GM12801 (cell line): ENCODE data around the gene ADCY1.

Experiments used
- TF ChIP-seq, protein P1 (sequence below): IDR thresholded peaks from one replicate; pipeline ENCODE4 v1.5.1; 2011; ENCODE audit warnings: control low read depth; ENCODE audit not compliant: insufficient read length; ENCODE audit errors: extremely low read depth

The ADCY1 gene

DNA sequence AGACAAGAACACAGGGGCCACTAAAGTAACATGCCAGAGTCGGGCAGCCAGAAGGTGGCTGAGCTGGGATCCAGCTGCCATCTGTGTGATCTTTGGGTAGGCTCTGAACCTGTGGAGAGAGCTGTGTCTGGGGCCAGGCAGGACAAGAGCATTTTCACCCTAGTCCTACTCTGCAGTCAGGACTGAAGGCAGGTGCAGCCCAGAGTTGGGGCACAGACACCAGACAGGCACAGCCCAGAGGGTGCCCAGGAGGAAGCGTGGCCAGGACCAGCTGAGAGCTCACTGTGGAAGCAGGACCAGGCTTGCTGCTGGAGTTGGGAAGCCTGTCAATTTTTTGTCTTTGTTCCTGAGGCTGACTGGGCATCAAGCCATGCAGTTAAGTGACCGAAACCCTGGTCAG lies 113.6 kb downstream of the ADCY1 start:
- TF ChIP-seq, protein P1, sequence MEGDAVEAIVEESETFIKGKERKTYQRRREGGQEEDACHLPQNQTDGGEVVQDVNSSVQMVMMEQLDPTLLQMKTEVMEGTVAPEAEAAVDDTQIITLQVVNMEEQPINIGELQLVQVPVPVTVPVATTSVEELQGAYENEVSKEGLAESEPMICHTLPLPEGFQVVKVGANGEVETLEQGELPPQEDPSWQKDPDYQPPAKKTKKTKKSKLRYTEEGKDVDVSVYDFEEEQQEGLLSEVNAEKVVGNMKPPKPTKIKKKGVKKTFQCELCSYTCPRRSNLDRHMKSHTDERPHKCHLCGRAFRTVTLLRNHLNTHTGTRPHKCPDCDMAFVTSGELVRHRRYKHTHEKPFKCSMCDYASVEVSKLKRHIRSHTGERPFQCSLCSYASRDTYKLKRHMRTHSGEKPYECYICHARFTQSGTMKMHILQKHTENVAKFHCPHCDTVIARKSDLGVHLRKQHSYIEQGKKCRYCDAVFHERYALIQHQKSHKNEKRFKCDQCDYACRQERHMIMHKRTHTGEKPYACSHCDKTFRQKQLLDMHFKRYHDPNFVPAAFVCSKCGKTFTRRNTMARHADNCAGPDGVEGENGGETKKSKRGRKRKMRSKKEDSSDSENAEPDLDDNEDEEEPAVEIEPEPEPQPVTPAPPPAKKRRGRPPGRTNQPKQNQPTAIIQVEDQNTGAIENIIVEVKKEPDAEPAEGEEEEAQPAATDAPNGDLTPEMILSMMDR: no peak

DNA sequence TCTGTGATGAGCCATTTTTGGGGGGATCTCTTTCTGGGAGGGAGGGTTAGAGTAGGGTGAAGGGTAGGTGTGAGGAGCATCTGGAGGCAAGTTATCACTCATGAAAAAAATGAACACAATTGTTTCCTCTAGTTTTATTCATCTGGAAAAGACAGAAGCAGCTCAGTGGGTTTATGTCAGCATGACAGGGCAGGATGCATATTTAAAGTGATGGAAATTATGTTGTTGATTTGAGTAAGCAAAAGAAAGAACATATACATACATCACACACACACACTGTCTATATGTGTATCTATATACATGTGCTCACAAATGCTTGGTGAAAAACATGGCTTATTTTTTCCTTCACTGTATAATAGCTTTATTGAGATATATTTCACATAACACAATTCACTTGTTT lies 114.2 kb downstream of the ADCY1 start:
- TF ChIP-seq, protein P1: no peak

DNA sequence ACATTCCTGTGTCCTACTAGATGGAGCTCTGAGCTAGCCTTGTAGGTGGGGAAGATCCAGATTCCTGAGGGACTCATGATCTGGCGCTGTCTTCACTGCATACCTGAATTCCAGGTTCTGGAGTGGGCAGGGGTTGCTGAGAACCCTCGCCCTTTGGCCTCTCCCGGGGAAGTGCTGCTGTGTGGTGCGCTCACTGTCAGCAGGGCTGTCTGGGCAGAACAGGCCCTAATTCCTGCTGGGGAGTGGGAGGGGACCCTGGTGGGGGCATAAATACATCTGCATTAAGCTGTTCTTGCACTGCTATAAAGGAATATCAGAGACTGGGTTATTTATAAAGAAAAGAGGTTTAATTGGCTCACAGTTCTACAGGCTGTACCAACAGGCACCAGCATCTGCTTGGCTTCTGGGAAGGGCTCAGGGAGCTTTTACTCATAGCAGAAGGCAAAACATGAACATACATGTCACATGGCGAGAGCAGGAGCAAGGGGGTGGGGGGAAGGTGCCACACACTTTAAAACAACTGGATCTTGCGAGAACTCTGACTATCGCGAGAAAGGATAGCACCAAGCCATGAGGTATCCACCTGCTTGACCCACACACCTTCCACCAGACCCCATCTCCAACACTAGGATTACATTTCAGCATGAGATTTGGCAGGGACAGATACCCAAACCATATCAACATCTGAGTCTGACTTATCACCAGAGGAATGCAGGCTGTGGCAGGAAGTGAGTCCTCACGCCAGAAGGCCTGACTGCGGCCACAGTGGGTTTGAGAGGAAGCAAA lies 115.0 kb downstream of the ADCY1 start:
- TF ChIP-seq, protein P1: no peak

DNA sequence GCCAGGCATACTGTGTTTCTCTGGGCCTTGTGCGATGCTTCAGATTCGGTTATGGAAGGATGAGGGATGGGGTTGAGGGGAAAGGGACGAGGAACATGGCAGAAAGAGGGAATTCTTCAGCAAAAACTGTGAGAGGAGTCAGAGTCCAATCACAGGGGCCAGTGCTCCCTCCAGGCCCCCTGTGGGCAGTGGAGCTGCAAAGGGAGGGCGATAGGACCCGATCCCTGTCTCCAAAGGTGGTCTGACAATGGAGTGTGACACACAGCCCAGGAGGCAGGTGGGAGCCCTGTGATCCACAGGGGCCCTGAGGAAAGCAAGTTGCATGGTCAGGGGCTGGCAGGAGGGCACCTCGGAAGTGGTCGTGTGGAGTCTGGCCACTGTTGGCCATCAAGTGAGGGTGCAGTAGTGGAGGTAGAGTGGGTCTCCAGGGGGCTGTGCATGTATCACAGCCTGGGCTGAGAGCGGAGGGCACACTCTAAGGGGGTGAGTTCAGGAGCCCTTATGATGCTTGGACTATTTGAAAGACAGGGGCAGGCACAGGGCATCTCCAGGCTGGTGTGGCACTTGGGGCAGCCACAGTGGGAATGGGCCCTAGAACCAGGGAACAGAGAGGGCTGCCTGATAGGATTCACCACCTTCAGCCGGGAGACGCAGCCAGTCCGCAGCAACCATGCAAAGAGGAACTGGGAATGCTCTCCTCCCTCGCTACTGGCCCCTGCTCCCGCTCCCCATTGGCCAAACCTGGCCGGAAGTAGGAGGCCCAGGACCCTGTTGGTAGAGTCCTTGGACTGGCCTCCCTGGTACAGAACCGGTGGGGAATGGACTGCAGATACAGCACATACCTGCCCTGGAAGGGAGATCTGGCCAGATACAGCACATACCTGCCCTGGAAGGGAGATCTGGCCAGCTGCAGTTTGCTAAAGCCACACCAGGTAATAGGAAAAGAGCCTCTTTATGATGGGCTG lies 115.9 kb downstream of the ADCY1 start:
- TF ChIP-seq, protein P1: no peak

DNA sequence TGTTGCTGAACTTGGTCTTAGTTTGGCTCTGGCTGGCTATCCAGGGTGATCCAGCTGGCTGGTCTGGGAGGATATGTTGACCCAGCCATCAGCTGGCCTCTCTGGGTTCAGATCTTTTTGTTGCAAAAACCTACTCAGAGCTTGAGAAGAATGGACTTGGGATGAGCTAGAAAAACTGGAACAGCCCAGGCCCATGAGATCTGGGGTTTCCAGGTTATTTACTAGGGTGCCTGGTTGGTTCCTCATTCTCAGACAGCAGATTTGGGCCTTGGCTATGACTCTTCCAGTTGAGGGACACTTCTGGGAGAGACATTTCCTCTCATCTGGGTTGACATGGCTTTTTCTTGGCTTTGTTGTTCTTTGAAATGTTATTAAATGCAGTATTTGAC lies 116.6 kb downstream of the ADCY1 start:
- TF ChIP-seq, protein P1: no peak

DNA sequence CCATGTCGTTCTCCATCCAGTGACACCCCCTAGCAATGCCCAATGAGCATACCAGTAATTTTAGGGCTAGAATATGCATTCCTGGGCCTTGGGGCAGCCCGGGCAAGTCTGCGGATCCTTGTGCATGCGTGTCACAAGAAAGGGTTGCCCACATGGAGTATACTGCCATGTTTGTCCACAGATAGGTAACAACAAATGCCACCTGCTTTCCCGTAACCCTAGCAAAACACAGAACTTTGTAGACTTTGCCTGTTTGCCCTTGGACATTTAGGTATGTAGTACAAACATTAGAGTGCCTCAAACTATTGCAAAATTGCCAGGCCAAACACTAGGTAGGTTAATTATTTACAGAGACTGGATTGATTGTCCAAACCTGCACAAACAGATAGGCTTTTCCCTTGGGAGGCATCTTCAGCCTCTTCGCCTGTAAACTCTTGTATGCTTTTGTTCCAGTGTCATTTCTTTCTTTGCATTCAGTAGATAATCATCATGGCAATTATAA lies 117.0 kb downstream of the ADCY1 start:
- TF ChIP-seq, protein P1: no peak

DNA sequence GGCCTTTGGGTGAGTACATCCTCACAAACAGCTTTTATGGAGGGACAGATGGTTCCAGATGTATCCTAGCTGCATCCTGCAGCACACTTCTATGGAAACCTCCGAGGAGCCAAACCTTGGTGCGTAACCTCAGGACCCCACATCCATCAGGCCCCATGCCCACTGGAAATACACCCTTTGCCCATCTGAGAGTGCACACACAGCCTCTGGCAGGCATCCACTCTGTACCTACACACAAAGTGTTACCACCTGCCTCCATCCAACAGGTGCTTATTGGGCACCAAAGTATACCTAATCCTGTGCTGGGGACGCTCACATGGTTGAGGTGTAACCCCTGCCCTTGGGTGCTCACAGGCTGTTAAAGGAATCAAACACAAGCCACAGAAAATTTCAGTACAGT lies 117.9 kb downstream of the ADCY1 start:
- TF ChIP-seq, protein P1: no peak
